Heart right ventricle (tissue), 16 donors: Measurements from ENCODE around the gene TSEN2. TPM values are rescaled to one million over a fixed set of nuclear protein-coding genes. Genes with fewer than 3 reads are reported as not detected.

ENCODE experiments used
- ATAC-seq, 8 donors: fragments of 200-7000 bp; cut with Tn5 transposase; one replicate each; pipeline ENCODE4 v1.9.1; 2020; ENCODE audit warnings: mild to moderate bottlenecking in 8 of 8, moderate library complexity in 8 of 8, moderate number of reproducible peaks in 1 of 8
- DNase-seq, 2 donors: peaks; one replicate each; pipeline ENCODE4 v3.0.0-alpha.2; 2020
- H3K27ac ChIP-seq, 10 donors: fragments of 200-600 bp; sonication (generic) in 2 of 10; one replicate each; pipeline versions ENCODE4 v1.5.0 to v1.8.0; 2020 to 2022; ENCODE audit warnings: mild to moderate bottlenecking in 3 of 10
- H3K27me3 ChIP-seq, 7 donors: fragments of 200-600 bp; one replicate each; pipeline ENCODE4 v1.8.0; 2021 to 2022; ENCODE audit warnings: mild to moderate bottlenecking in 2 of 7
- H3K36me3 ChIP-seq, 9 donors: fragments of 200-600 bp; sonication (generic) in 1 of 9; one replicate each; pipeline versions ENCODE4 v1.5.0 to v1.8.0; 2020 to 2022; ENCODE audit warnings: mild to moderate bottlenecking in 2 of 9
- H3K4me1 ChIP-seq, 9 donors: fragments of 200-600 bp; sonication (generic) in 1 of 9; one replicate each; pipeline versions ENCODE4 v1.5.0 to v1.8.0; 2020 to 2022; ENCODE audit warnings: mild to moderate bottlenecking in 4 of 9
- H3K4me3 ChIP-seq, 10 donors: fragments of 200-600 bp; sonication (generic) in 2 of 10; one replicate each; pipeline versions ENCODE4 v1.5.0 to v1.8.0; 2020 to 2022; ENCODE audit warnings: mild to moderate bottlenecking in 7 of 10, moderate library complexity in 2 of 10
- H3K9me3 ChIP-seq, 11 donors: fragments of 200-600 bp in 10 of 11; sonication (generic) in 2 of 11; one replicate each; pipeline versions ENCODE4 v1.5.0 to v1.8.0; 2013 to 2022; ENCODE audit warnings: mild to moderate bottlenecking in 2 of 11, control low read depth in 1 of 11, moderate library complexity in 1 of 11
- WGBS, 2 donors: extraction: QIAGEN DNeasy Blood & Tissue Kit; methylation state at CpG; one replicate each; pipeline ENCODE4 v1.1.7; 2013; ENCODE audit warnings: inconsistent platforms in 1 of 2; 5-methylcytosine and 5-hydroxymethylcytosine counted together
- intact Hi-C, 10 donors: fragments of 100-400 bp; cut with DNase I; formaldehyde crosslinking; loops; one replicate each; pipeline versions ENCODE4 v1.11.1 to v1.14.2; 2022
- polyA plus RNA-seq, 2 donors: library from polyadenylated mRNA; stranded (reverse); fragments of 200-250 nt; gene quantifications; one replicate each; pipeline ENCODE4 v1.2.3, GENCODE V29; 2013
- total RNA-seq, 10 donors: library from RNA; stranded (reverse); fragmentation: NEBNext Ultra II Directional in 3 of 10; extraction: Animal tissue kit (Norgen Biotek cat#: 25700) in 3 of 10; gene quantifications; one replicate each; pipeline versions ENCODE4 v1.2.1 to v1.2.4, GENCODE V29; 2021 to 2023
- TF ChIP-seq, protein P1 (sequence below), 9 donors: fragments of 200-600 bp; sonication (generic) in 2 of 9; IDR thresholded peaks; one replicate each; pipeline versions ENCODE4 v1.5.0 to v1.8.0; 2021 to 2022; ENCODE audit warnings: antibody characterized with exemption in 9 of 9, mild to moderate bottlenecking in 5 of 9, moderate library complexity in 1 of 9
- donor health status: Arrhythmogenic right ventricular cardiomyopathy.
- donor health status: ischemic (EF 13 %, LVEDD 7.1; RV severe dilation, severe dysfunction).
- donor health status: healthy with polysubstance abuse.
- donor health status: DM: no; HTN: yes; CAD: no.
- donor health status: DM: no; HTN: no; CAD: no.
- donor health status: ischemic (EF 25% LVEDD 6.9; RV normal size, moderate dysfunction).
- donor health status: ischemic (EF 25% LVEDD 5.7; RV mildly dilated, moderate dysfunction).
- donor health status: healthy.
- donor health status: DM: yes; HTN: yes; CAD: no.
- donor health status: Ischemic cardiomyopathy.
- donor health status: ischemic (EF 35%, LVEDD 5.7; RV mildly dilated, moderate dysfunction).
- donor health status: nonischemic (EF 11% LVEDD 7.7; RV severe dilation, severe dysfunction).
- donor health status: DM: yes; HTN: yes; CAD: no.
- donor health status: PGD.
- donor health status: ischemic (EF 29% LVEDD 5.4; RV normal size, mild dysfunction).
- donor health status: nonischemic (EF 23%, LVEDD 6.1; RV moderate dilation, normal function).

Gene TSEN2
- total and polyA plus RNA-seq, 12 donors, result 15.7 to 33.7 (median 19.8) TPM

DNA sequence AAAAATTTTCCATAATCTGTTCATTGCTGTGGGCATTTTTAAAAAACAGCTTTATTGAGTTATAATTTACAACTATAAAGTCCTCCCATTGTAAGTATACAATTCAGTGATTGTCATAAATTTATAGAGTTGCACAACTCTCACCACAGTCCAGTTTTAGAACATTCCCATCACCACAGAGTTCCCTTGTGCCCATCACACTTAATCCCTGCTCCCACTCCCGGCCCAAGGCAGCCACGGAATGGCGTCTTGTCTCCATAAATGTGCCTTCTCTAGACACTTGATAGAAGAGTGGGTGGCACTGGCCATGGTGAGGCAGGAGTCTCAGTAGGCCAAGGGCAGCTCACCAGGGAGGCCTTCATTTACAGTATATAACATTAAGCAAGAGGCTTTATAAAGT lies 6.3 kb downstream of the TSEN2 start:
- H3K27ac ChIP-seq, result no peak overlapping the region
- no peak for DNase-seq
- H3K9me3 ChIP-seq, result no peaks in the 10 kb centered on the region
- ATAC-seq, result no peak
- 88 to 93% methylated on average over 3 of the region's 3 CpGs for WGBS, 2 donors
- H3K4me3 ChIP-seq, result no peak overlapping the region
- peaks cover 0 to 65% (median 4%) of the 10 kb centered on the region in 9 donors for H3K36me3 ChIP-seq
- H3K4me1 ChIP-seq, result peaks cover 0 to 8% (median 2%) of the 10 kb centered on the region in 9 donors
- intact Hi-C loops, result no loop called here
- TF ChIP-seq, protein P1, sequence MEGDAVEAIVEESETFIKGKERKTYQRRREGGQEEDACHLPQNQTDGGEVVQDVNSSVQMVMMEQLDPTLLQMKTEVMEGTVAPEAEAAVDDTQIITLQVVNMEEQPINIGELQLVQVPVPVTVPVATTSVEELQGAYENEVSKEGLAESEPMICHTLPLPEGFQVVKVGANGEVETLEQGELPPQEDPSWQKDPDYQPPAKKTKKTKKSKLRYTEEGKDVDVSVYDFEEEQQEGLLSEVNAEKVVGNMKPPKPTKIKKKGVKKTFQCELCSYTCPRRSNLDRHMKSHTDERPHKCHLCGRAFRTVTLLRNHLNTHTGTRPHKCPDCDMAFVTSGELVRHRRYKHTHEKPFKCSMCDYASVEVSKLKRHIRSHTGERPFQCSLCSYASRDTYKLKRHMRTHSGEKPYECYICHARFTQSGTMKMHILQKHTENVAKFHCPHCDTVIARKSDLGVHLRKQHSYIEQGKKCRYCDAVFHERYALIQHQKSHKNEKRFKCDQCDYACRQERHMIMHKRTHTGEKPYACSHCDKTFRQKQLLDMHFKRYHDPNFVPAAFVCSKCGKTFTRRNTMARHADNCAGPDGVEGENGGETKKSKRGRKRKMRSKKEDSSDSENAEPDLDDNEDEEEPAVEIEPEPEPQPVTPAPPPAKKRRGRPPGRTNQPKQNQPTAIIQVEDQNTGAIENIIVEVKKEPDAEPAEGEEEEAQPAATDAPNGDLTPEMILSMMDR (IDR thresholded peaks at IDR 0.05), result no peak
- H3K27me3 ChIP-seq, result no peaks in the 10 kb centered on the region

DNA sequence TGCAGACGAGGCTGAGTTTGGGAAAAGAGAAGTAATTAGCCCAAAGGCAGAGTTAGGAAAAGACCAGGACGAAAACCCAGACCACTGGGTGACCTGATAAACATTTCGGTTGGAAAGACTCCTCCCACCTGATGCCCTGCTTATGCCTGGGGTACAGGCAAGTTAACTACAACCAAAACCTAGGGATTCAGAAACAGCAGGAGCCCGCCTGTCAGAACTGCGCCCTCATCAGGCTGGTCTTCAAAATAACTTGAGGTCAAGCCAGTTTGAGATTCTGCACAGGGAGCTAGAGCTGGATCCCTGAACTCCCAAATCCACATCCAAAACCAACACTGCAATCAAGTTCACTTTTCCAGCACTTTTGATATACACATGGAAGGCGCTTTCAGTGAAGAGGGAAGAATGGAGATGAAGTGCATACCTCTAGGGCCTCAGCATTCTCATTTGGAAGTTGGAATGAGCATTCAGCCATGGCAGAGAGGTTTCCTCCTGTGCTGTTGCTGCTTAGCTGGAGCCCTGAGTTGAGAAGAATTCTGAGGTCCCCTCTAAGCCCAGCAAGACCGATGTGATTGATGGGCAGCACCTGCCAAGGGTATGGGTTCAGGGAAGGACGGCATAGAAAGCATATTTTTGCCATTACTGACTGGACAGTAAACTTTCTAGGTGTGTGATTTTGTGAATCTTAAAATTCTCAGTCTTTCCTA lies 11.6 kb downstream of the TSEN2 start:
- WGBS, 2 donors, result 84 to 91% methylated on average over 8 of the region's 8 CpGs
- H3K36me3 ChIP-seq, result peaks cover 0 to 99% (median 28%) of the 10 kb centered on the region in 9 donors
- TF ChIP-seq, protein P1 (IDR thresholded peaks at IDR 0.05), result no peak
- H3K4me1 ChIP-seq, result no peaks in the 10 kb centered on the region
- intact Hi-C loops, result no loop called here
- H3K9me3 ChIP-seq, result no peaks in the 10 kb centered on the region
- no peak overlapping the region for H3K27ac ChIP-seq
- no peak for DNase-seq
- H3K27me3 ChIP-seq, result no peaks in the 10 kb centered on the region
- no peak for ATAC-seq
- no peak overlapping the region for H3K4me3 ChIP-seq

DNA sequence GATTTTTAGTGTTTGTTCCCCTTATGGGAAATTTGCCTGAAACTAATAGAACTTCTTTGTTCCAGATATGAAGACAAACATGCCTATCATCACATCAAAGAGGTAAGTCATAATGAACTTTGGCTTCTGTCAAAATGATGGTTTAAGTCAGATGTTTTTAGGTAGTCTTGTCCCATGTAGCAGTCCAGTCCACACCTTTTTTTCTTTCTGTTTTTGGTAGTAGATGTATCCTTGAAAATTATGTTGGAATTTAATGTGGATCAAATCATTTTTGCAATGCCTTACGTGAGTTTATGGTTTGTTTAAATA lies 12.1 kb downstream of the TSEN2 start:
- intact Hi-C loops, result no loop called here
- no peak overlapping the region for H3K27ac ChIP-seq
- H3K27me3 ChIP-seq, result no peaks in the 10 kb centered on the region
- H3K4me1 ChIP-seq, result no peaks in the 10 kb centered on the region
- TF ChIP-seq, protein P1 (IDR thresholded peaks at IDR 0.05), result no peak
- 94 to 97% methylated on average over 1 of the region's 1 CpG for WGBS, 2 donors
- H3K4me3 ChIP-seq, result no peak overlapping the region
- peaks cover 0 to 99% (median 27%) of the 10 kb centered on the region in 9 donors for H3K36me3 ChIP-seq
- ATAC-seq (no peak), DNase-seq (no peak)
- no peaks in the 10 kb centered on the region for H3K9me3 ChIP-seq

DNA sequence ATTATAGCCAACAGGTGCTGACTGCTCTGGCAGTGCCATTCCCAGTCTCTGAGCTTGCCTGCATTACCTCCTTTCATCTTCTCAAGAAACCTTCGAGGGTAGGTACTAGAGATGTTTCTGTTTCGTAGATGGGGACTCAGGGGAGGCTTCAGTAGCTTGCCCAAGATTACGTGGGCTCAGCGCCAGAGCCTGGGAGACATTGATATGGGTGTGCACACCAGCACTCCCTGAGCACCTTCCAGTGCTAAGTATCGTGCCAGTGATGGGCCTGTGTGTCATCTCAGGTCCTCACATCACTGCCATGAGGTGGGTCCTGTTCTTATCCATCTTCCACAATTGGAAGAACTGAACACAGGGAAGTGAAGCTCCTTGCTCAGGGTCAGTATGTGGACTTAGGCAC lies 15.2 kb downstream of the TSEN2 start:
- intact Hi-C loops, result no loop called here
- peaks cover 0 to 7% (median 0%) of the 10 kb centered on the region in 9 donors for H3K4me1 ChIP-seq
- H3K27me3 ChIP-seq, result no peaks in the 10 kb centered on the region
- H3K36me3 ChIP-seq, result peaks cover 0 to 92% (median 34%) of the 10 kb centered on the region in 9 donors
- WGBS, 2 donors, result 78 to 89% methylated on average over 5 of the region's 5 CpGs
- ATAC-seq (no peak), DNase-seq (no peak)
- H3K9me3 ChIP-seq, result no peaks in the 10 kb centered on the region
- H3K27ac ChIP-seq, result no peak overlapping the region
- TF ChIP-seq, protein P1 (IDR thresholded peaks at IDR 0.05), result no peak
- H3K4me3 ChIP-seq, result no peak overlapping the region
